Subcutaneous adipose tissue (tissue), 4 donors: Measurements from ENCODE around the gene FTSJ3. TPM values are rescaled to one million over a fixed set of nuclear protein-coding genes. Genes with fewer than 3 reads are reported as not detected.

ENCODE experiments used
- total RNA-seq, 4 donors: library from RNA; depleted of rRNA; stranded (reverse); fragments of >200 nt; gene quantifications; one replicate each; pipeline ENCODE4 v1.1.0, GENCODE V29; 2016
- TF ChIP-seq, protein P1 (sequence below): fragments of 450-650 bp; IDR thresholded peaks from one replicate; pipeline ENCODE4 v1.5.1; 2016; ENCODE audit warnings: low read depth, mild to moderate bottlenecking, control low read depth, antibody characterized with exemption, moderate library complexity

FTSJ3 gene
- total RNA-seq, 4 donors from 2014 or later = 33.1 to 45.6 (median 38.8) TPM

DNA sequence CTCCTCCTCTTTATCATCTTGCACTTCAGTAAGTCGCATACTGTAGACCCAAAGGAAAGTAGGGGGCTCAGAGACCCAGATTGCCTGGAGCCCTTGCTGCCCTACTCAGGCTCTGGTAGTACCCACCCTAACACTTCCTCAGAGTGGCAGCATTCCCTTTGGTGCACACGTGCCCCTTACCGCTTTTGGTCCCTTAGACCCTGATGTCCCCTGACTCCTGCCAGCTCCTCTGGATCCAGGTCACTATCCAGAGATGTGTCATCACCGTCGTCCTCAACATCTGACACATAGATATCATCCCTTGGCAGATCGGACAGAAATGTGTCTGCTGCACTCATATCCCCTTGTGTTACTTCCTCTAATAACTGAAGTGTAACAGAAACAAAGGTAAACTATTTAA is 5.7 kb downstream of the FTSJ3 start:
- TF ChIP-seq, protein P1, sequence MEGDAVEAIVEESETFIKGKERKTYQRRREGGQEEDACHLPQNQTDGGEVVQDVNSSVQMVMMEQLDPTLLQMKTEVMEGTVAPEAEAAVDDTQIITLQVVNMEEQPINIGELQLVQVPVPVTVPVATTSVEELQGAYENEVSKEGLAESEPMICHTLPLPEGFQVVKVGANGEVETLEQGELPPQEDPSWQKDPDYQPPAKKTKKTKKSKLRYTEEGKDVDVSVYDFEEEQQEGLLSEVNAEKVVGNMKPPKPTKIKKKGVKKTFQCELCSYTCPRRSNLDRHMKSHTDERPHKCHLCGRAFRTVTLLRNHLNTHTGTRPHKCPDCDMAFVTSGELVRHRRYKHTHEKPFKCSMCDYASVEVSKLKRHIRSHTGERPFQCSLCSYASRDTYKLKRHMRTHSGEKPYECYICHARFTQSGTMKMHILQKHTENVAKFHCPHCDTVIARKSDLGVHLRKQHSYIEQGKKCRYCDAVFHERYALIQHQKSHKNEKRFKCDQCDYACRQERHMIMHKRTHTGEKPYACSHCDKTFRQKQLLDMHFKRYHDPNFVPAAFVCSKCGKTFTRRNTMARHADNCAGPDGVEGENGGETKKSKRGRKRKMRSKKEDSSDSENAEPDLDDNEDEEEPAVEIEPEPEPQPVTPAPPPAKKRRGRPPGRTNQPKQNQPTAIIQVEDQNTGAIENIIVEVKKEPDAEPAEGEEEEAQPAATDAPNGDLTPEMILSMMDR = no peak

DNA sequence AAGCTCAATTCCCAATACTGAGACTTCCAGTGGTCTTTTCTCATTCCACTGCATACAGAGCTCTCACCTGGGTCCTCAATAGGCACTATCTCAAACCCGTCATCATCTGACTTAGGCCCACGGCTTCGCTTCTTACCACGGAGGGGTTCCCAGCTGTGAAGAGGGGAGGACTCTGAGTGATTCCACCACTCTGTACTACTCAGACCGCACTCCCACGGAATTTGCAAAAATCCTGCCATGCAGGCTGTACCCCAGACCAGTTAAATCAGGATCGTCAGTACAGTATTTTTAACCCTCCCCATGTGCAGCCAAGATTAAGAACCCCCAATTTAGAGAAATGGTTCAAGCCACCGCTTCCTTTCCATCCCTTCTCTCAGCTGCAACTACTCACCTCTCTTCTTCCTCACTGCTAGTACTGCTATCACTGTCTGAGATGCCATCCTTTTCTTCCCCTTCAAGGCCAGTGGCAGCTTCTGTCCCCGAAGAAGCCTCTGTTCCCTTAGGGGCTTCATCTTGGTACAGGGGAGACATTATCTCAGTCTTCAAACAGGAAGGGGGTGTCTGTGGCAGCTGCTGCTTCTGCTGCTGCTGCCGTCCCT is 6.4 kb downstream of the FTSJ3 start:
- TF ChIP-seq, protein P1 = no peak

DNA sequence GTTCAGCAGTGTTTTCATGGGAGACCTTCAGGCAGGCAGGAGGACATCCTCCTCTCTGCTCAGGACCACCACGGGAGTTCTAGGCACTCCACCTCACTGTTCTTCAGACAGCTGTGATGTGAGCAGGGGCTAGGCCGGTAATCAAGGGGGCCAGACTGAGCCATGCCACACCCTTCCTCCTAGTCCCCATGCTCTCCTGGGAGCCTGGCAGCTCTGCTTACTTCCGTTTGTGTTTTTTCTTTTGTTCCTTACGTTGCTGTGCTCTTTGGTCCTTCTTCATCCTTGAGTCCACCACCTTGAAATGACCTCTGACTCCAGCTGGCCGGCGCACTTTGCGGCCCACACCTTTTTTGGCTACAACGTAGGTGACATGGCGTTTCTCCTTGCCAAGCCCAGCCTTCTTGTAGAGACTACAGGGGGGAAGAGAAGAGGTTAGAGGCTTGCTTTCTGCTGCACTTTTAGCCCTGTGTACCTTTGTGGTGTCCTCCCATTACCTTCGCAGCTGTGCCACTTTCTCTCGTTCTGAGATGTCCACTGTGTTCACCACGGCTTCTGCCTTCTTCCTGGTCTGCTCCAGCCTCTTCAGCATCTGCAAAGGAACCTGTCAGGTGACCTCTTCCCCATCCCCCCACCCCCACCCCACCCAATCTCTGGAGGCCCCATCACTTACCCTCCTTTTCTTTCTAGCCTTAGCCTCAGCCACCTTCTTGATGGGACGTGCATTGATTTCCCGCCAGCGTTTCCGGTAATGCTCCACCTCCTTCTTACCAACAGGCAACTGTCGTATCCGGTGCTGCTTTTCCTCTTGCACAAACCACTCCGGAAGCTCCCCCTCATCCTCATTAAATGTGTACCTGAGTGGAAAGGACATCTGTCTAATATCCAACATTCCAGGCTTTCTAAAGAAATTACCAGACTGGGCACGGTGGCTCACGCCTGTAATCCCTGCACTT is 7.6 kb downstream of the FTSJ3 start:
- TF ChIP-seq, protein P1 = no peak

DNA sequence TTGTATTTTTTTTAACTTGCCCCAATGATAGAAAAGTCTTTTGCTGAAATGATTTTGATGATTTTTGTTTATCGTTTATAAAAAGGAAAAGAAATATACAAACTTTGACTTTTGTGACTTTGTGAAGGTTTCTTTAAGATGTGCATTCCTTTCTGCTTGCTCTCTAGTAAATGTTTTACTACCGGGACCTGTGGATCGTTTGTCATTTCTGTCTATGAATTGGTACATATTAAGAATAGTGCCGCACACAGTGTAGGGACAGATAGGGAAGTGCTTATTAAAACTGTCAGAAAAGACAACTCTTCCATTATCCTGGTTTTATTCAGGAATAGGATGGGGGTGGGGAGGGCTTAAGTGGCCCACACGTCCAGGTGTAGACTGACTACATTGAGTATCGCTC is 8.3 kb downstream of the FTSJ3 start:
- TF ChIP-seq, protein P1 = no peak

DNA sequence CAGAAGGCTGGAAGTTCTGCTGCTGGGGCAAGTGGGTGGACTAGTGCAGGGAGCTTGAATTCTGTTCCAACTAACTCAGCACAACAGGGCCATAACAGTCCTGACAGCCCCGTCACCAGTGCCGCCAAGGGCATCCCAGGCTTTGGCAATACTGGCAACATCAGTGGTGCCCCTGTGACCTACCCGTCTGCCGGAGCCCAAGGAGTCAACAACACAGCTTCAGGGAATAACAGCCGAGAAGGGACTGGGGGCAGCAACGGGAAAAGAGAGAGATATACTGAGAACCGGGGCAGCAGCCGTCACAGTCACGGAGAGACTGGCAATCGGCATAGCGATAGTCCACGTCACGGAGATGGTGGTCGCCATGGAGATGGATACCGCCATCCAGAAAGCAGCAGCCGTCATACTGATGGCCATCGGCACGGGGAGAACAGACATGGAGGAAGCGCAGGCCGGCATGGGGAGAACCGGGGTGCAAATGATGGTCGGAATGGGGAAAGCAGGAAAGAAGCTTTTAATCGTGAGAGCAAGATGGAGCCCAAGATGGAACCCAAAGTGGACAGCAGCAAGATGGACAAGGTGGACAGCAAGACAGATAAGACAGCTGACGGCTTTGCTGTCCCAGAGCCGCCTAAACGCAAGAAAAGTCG is 9.6 kb downstream of the FTSJ3 start:
- TF ChIP-seq, protein P1 = no peak

DNA sequence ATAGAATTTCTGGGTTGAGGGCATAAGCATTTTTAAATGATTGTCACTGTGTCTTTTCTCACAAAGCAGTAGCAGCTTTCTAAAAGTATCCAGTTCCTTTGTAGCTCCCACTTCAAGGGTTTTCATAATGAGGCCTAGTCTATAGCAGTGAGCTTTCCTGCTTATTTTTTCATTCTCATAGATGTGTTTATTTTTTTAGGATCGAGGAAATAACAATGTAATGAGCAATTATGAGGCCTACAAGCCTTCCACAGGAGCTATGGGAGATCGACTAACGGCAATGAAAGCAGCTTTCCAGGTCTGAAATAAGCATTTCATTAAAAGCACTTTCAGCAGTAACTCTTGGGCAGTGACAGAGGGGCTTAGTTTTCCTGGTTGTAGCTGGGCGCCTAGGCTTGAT is 10.8 kb downstream of the FTSJ3 start:
- TF ChIP-seq, protein P1 = no peak

DNA sequence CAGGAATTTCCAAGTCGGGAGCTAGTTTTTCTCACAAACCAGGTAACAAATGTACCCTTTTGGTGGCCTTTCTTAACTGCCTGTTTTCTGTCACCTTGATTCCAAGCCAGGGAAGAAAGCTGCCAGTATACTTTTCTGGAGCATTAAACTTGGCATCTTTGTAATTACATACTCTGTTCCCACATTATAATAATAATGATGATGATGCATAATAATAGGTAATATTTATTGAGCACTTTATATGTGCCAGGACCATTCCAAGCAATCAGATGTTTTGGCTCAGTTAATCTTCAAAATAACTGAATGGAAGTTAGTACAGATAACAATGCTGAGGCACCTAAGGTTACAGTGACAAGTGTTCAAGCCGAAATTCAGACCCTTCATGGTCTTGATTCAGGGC is 11.3 kb downstream of the FTSJ3 start:
- TF ChIP-seq, protein P1 = no peak
